Astrocyte (in vitro differentiated cells and primary cell): ENCODE results near the gene CBX2. TPM values are rescaled to one million over a fixed set of nuclear protein-coding genes. Genes with fewer than 3 reads are reported as not detected.

ENCODE experiments used
- DNase-seq: peaks from one replicate; pipeline ENCODE4 v3.0.0-alpha.2; 2010; ENCODE audit warnings: low read depth
- FAIRE-seq: peaks from 2 replicates; lab custom pipeline; 2011; peaks lifted over from hg19 to GRCh38; lab: Jason Lieb, UNC
- H2AFZ ChIP-seq: 2 replicates; pipeline ENCODE4 v1.6.0; 2012; ENCODE audit warnings: low read depth, low read length, inconsistent platforms
- H3K27ac ChIP-seq: 2 replicates; pipeline ENCODE4 v1.5.1; 2011; ENCODE audit warnings: low read depth, low read length, inconsistent platforms
- H3K27me3 ChIP-seq: 2 replicates; pipeline ENCODE4 v1.6.0; 2011; ENCODE audit warnings: low read length, inconsistent platforms; ENCODE audit not compliant: insufficient read depth
- H3K36me3 ChIP-seq: 2 replicates; pipeline ENCODE4 v1.5.1; 2011; ENCODE audit warnings: low read length, inconsistent platforms; ENCODE audit not compliant: insufficient read depth
- H3K4me1 ChIP-seq: 2 replicates; pipeline ENCODE4 v1.5.1; 2011; ENCODE audit warnings: low read length, inconsistent platforms; ENCODE audit not compliant: insufficient read depth
- H3K4me2 ChIP-seq: 2 replicates; pipeline ENCODE4 v1.6.0; 2012; ENCODE audit warnings: low read length, inconsistent platforms
- H3K4me3 ChIP-seq: 2 replicates; pipeline ENCODE4 v1.5.1; 2011; ENCODE audit warnings: low read depth, mild to moderate bottlenecking, low read length, inconsistent platforms; ENCODE audit not compliant: insufficient read depth
- H3K79me2 ChIP-seq: 2 replicates; pipeline ENCODE4 v1.6.0; 2012; ENCODE audit warnings: mild to moderate bottlenecking, low read length, inconsistent platforms; ENCODE audit not compliant: insufficient read depth
- H3K9ac ChIP-seq: 2 replicates; pipeline ENCODE4 v1.6.0; 2012; ENCODE audit warnings: mild to moderate bottlenecking, low read length, inconsistent platforms
- H3K9me3 ChIP-seq: 2 replicates; pipeline ENCODE4 v1.5.1; 2012; ENCODE audit warnings: low read depth, mild to moderate bottlenecking, low read length, inconsistent platforms; ENCODE audit not compliant: insufficient read depth
- H4K20me1 ChIP-seq: 2 replicates; pipeline ENCODE4 v1.6.0; 2012; ENCODE audit warnings: low read length, inconsistent platforms; ENCODE audit not compliant: insufficient read depth
- H3K27ac Mint-ChIP-seq: one replicate; pipeline ENCODE4 v1.8.0; 2021; ENCODE audit warnings: mild to moderate bottlenecking, mixed read lengths; ENCODE audit not compliant: unreplicated experiment
- H3K27me3 Mint-ChIP-seq: one replicate; pipeline ENCODE4 v1.8.0; 2021; ENCODE audit warnings: low read depth, mixed read lengths; ENCODE audit not compliant: unreplicated experiment
- H3K36me3 Mint-ChIP-seq: one replicate; pipeline ENCODE4 v1.8.0; 2021; ENCODE audit warnings: low read depth, mixed read lengths; ENCODE audit not compliant: unreplicated experiment
- H3K4me1 Mint-ChIP-seq: one replicate; pipeline ENCODE4 v1.8.0; 2021; ENCODE audit warnings: low read depth, mixed read lengths; ENCODE audit not compliant: unreplicated experiment
- H3K4me3 Mint-ChIP-seq: one replicate; pipeline ENCODE4 v1.8.0; 2021; ENCODE audit warnings: mild to moderate bottlenecking, moderate library complexity, mixed read lengths; ENCODE audit not compliant: unreplicated experiment
- H3K9me3 Mint-ChIP-seq: one replicate; pipeline ENCODE4 v1.8.0; 2021; ENCODE audit warnings: mild to moderate bottlenecking, mixed read lengths; ENCODE audit not compliant: unreplicated experiment
- EZH2 ChIP-seq: IDR thresholded peaks from 2 replicates; pipeline ENCODE4 v1.6.1; 2012; ENCODE audit warnings: mild to moderate bottlenecking, low read length, inconsistent platforms; ENCODE audit not compliant: insufficient read depth
- total RNA-seq: library from RNA; stranded (reverse); gene quantifications from 2 replicates; pipeline ENCODE4 v1.2.1, GENCODE V29; 2021
- TF ChIP-seq, protein P1 (sequence below): IDR thresholded peaks from 2 replicates; pipeline ENCODE4 v1.5.1; 2011; ENCODE audit warnings: low read depth, mild to moderate bottlenecking, inconsistent platforms, low read length, moderate library complexity; ENCODE audit not compliant: insufficient read depth

CBX2 gene
- total RNA-seq, 1 donor from 2014 or later, result 6.7 TPM

DNA sequence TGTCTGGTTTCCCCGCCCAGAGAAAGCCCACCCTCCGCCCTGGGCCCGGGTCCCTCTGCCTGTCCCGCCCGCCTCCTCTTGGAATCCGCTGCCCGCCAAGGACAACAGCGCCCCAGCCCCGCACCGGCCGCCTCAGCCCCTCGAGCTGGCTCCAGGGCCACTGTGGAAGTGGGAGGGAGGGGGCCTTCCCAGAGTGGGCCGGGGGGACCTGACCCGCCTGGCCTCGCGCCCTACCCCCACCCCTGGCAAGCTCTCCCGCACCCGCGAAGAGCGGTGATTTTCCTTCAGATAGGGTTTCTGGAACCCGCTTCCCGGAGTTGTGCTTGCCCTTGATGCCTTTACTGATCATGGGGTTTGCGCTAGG is 21.2 kb downstream of the CBX2 start:
- H3K36me3 ChIP-seq, result no peaks in the 10 kb centered on the region
- H3K79me2 ChIP-seq, result peaks cover 6% of the 10 kb centered on the region
- peaks cover 22% of the 10 kb centered on the region for H3K9me3 Mint-ChIP-seq
- H3K9me3 ChIP-seq, result peaks cover 14% of the 10 kb centered on the region
- peaks cover 45% of the 10 kb centered on the region for H3K27me3 Mint-ChIP-seq
- H3K4me2 ChIP-seq, result peak overlapping the region; percentile 30
- peaks cover 62% of the 10 kb centered on the region for H3K27me3 ChIP-seq
- no peak overlapping the region for H3K9ac ChIP-seq
- FAIRE-seq, result no peak
- no peak overlapping the region for H2AFZ ChIP-seq
- H3K36me3 Mint-ChIP-seq, result peaks cover 2% of the 10 kb centered on the region
- no peak overlapping the region for H3K27ac ChIP-seq
- no peak for DNase-seq
- peak overlapping the region; percentile 69 for H3K27ac Mint-ChIP-seq
- H3K4me3 Mint-ChIP-seq, result peak overlapping the region; percentile 68
- H4K20me1 ChIP-seq, result peaks cover 27% of the 10 kb centered on the region
- no peaks in the 10 kb centered on the region for H3K4me1 Mint-ChIP-seq
- no peak overlapping the region for H3K4me3 ChIP-seq
- H3K4me1 ChIP-seq, result peaks cover 36% of the 10 kb centered on the region
- peak; percentile 14 for TF ChIP-seq EZH2
- TF ChIP-seq, protein P1, sequence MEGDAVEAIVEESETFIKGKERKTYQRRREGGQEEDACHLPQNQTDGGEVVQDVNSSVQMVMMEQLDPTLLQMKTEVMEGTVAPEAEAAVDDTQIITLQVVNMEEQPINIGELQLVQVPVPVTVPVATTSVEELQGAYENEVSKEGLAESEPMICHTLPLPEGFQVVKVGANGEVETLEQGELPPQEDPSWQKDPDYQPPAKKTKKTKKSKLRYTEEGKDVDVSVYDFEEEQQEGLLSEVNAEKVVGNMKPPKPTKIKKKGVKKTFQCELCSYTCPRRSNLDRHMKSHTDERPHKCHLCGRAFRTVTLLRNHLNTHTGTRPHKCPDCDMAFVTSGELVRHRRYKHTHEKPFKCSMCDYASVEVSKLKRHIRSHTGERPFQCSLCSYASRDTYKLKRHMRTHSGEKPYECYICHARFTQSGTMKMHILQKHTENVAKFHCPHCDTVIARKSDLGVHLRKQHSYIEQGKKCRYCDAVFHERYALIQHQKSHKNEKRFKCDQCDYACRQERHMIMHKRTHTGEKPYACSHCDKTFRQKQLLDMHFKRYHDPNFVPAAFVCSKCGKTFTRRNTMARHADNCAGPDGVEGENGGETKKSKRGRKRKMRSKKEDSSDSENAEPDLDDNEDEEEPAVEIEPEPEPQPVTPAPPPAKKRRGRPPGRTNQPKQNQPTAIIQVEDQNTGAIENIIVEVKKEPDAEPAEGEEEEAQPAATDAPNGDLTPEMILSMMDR, result no peak

DNA sequence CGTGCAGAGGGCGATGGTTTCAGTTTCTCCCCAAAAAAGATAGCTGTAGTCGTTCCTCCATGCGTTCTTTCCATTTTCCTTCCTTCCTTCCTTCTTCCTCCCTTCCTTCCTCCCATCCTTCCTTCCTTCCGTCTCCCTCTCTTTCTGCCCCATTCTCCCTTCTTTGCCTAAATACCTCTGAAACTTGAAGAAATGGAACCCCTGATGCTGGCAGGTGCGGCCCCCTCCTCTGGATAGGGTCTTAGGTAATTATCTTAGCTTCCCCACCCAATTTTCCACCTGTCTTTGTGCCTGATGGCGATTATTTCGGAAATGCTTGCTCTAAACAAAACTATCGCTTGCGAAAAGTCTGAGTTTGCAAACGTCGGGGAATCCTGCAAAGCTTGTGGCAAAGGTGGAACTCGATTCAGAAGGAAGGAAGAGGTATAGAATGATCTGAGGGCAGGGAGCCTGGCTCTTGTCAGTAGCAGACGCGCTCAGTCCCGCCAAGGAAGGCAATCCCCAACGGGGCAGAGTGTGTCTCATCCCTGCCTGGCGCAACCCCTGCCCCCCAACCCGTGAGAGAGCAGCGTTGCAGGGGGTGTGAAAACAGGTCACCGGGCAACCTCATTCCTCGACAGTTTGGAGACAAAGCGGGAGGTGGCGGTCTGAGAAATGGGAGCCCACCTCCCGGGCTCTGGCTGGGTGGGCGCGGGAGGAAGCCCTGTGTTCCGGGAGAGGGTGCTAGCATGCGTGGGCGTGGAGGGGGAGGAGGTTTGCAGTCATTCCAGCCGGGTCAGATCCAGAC is 21.8 kb downstream of the CBX2 start:
- Histone ChIP-seq H3K27ac (no peak overlapping the region), H3K79me2 (peaks cover 6% of the 10 kb centered on the region), H2AFZ (no peak overlapping the region), H3K4me2 (peak overlapping the region; percentile 70), H3K36me3 (no peaks in the 10 kb centered on the region), H3K9ac (no peak overlapping the region), H3K27me3 (peaks cover 68% of the 10 kb centered on the region), H3K4me1 (peaks cover 39% of the 10 kb centered on the region), H4K20me1 (peaks cover 23% of the 10 kb centered on the region), H3K4me3 (no peak overlapping the region), H3K9me3 (peaks cover 14% of the 10 kb centered on the region)
- no peaks in the 10 kb centered on the region for H3K4me1 Mint-ChIP-seq
- peaks cover 27% of the 10 kb centered on the region for H3K9me3 Mint-ChIP-seq
- no peak for TF ChIP-seq EZH2
- TF ChIP-seq, protein P1, result no peak
- peaks cover 48% of the 10 kb centered on the region for H3K27me3 Mint-ChIP-seq
- no peak for DNase-seq
- H3K36me3 Mint-ChIP-seq, result peaks cover 2% of the 10 kb centered on the region
- H3K27ac Mint-ChIP-seq, result peak overlapping the region; percentile 69
- FAIRE-seq, result no peak
- peak overlapping the region; percentile 27 for H3K4me3 Mint-ChIP-seq
